Adrenal gland (tissue), 12 donors: ENCODE data around the gene PLEKHA5. TPM values are rescaled to one million over a fixed set of nuclear protein-coding genes. Genes with fewer than 3 reads are reported as not detected.

Source experiments
- DNase-seq, 7 donors: peaks; one replicate each; pipeline ENCODE4 v3.0.0-alpha.2; 2019 to 2020
- H3K27ac ChIP-seq, 5 donors: fragments of 200-600 bp; sonication (generic) in 4 of 5; 1 replicate in 3 of 5; 2 replicates in 2 of 5; pipeline versions ENCODE4 v1.5.1 to v1.8.0; 2016 to 2020; ENCODE audit warnings: mild to moderate bottlenecking in 1 of 5
- H3K27me3 ChIP-seq: fragments of 200-600 bp; 2 replicates; pipeline ENCODE4 v1.8.0; 2021
- H3K36me3 ChIP-seq, 2 donors: fragments of 200-600 bp; replicated peaks in 1 of 2; 1 replicate in 1 of 2; 2 replicates in 1 of 2; pipeline versions ENCODE4 v1.5.1 to v1.8.0; 2018 to 2022
- H3K4me1 ChIP-seq, 2 donors: fragments of 200-600 bp; replicated peaks in 1 of 2; 1 replicate in 1 of 2; 2 replicates in 1 of 2; pipeline versions ENCODE4 v1.5.1 to v1.8.0; 2018 to 2021
- H3K4me3 ChIP-seq, 4 donors: fragments of 200-600 bp; sonication (generic) in 3 of 4; one replicate each; pipeline ENCODE4 v1.5.1; 2016 to 2018
- H3K9me3 ChIP-seq, 3 donors: fragments of 200-600 bp; sonication (generic) in 1 of 3; replicated peaks in 1 of 3; 1 replicate in 2 of 3; 2 replicates in 1 of 3; pipeline versions ENCODE4 v1.5.1 to v1.8.0; 2016 to 2021
- POLR2A ChIP-seq, 2 donors: fragments of 450-650 bp; IDR thresholded peaks; one replicate each; pipeline ENCODE4 v1.6.1; 2017; ENCODE audit warnings: antibody characterized with exemption in 2 of 2, mild to moderate bottlenecking in 2 of 2, moderate library complexity in 1 of 2
- WGBS, 4 donors: extraction: QIAGEN DNeasy Blood & Tissue Kit in 2 of 4; methylation state at CpG; one replicate each; pipeline versions ENCODE4 v1.1.5 to v1.1.7; 2013 to 2017; 5-methylcytosine and 5-hydroxymethylcytosine counted together
- intact Hi-C, 2 donors: fragments of 100-400 bp; cut with DNase I; formaldehyde crosslinking; loops; one replicate each; pipeline versions ENCODE4 v1.14.1 to v1.15.0; 2022 to 2023
- polyA plus RNA-seq, 3 donors: library from polyadenylated mRNA; stranded (reverse); fragments of 200-250 nt in 2 of 3; fragments of 350-450 nt in 1 of 3; fragmentation: Illumina TruSeq in 1 of 3; extraction: RNeasy Lipid Tissue Mini Kit (QIAGEN cat#74804) in 1 of 3; gene quantifications; one replicate each; pipeline ENCODE4 v1.2.3, GENCODE V29; 2013 to 2014
- total RNA-seq, 9 donors: library from RNA; depleted of rRNA in 4 of 9; stranded (reverse); fragments of >200 nt in 4 of 9; fragments of 120-200 nt in 1 of 9; fragmentation: NEBNext Ultra II Directional in 1 of 9; extraction: Animal tissue kit (Norgen Biotek cat#: 25700) in 1 of 9; gene quantifications; one replicate each; pipeline versions ENCODE4 v1.1.0 to v1.2.4, GENCODE V29; 2013 to 2023
- TF ChIP-seq, protein P1 (sequence below), 6 experiments: fragments of 450-650 bp in 4 of 6; fragments of 200-600 bp in 2 of 6; sonication (generic) in 1 of 6; IDR thresholded peaks; 1 replicate in 5 of 6; 2 replicates in 1 of 6; pipeline versions ENCODE4 v1.5.1 to v1.8.0; 2016 to 2021; ENCODE audit warnings: antibody characterized with exemption in 6 of 6, mild to moderate bottlenecking in 2 of 6, moderate library complexity in 1 of 6
- donor health status: healthy with polysubstance abuse.
- donor health status: Bipolar disorder and iron deficiency.
- donor health status: DM: yes; HTN: yes; CAD: no.
- donor health status: DM: no; HTN: no; CAD: no.
- donor health status: DM: no; HTN: no; CAD: no.
- donor health status: DM: yes; HTN: yes; CAD: no.

PLEKHA5 gene
- total and polyA plus RNA-seq, 12 donors, result 26.1 to 165 (median 95.7) TPM

DNA sequence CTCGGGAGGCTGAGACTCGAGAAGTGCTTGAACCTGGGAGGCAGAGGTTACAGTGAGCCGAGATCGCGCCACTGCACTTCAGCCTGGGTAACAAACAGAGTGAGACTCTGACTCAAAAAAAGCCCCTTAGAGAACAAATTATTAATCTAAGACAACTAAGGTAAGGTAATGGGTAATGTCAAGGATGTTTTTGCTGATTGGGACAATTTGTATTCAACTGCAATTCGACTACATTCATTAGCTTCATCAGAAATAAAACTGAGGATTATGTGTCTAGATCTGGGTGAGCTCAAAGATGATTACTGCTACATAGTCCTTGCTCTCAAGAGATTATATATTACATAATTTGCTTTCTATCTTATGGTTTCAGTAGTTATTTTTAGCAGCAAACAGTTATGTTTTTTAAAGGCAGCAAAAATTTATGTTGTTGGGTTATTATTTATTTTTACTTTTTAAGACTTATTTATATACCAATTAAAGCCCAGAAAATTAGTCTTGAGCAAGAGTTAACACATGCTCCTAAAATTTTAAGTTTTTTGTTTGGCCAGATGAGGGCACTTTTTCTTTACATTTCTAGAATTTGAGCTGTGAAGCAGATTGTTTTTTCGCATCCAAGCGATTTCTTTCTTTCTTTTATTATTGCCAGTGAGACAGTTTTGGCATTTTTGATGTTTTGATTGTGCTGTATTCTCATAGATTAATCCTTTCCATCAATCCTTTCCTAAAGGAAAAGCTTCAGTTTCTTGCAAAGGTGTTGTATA is 52.3 kb downstream of the PLEKHA5 start:
- WGBS, 4 donors, result 76 to 82% (median 79%) methylated on average over 8 of the region's 8 CpGs
- no peak for DNase-seq
- H3K27me3 ChIP-seq, result no peaks in the 10 kb centered on the region
- TF ChIP-seq, protein P1, sequence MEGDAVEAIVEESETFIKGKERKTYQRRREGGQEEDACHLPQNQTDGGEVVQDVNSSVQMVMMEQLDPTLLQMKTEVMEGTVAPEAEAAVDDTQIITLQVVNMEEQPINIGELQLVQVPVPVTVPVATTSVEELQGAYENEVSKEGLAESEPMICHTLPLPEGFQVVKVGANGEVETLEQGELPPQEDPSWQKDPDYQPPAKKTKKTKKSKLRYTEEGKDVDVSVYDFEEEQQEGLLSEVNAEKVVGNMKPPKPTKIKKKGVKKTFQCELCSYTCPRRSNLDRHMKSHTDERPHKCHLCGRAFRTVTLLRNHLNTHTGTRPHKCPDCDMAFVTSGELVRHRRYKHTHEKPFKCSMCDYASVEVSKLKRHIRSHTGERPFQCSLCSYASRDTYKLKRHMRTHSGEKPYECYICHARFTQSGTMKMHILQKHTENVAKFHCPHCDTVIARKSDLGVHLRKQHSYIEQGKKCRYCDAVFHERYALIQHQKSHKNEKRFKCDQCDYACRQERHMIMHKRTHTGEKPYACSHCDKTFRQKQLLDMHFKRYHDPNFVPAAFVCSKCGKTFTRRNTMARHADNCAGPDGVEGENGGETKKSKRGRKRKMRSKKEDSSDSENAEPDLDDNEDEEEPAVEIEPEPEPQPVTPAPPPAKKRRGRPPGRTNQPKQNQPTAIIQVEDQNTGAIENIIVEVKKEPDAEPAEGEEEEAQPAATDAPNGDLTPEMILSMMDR (IDR thresholded peaks at IDR 0.05), result peak in 4 of 6 experiments; percentile 24 to 48 (median 40)
- no peak for TF ChIP-seq POLR2A (IDR thresholded peaks at IDR 0.05)
- no peaks in the 10 kb centered on the region for H3K9me3 ChIP-seq
- intact Hi-C loops, result no loop called here
- no peaks in the 10 kb centered on the region for H3K36me3 ChIP-seq
- H3K4me1 ChIP-seq, result peaks cover 5 to 17% of the 10 kb centered on the region in 2 donors
- no peak overlapping the region for H3K4me3 ChIP-seq
- no peak overlapping the region for H3K27ac ChIP-seq

DNA sequence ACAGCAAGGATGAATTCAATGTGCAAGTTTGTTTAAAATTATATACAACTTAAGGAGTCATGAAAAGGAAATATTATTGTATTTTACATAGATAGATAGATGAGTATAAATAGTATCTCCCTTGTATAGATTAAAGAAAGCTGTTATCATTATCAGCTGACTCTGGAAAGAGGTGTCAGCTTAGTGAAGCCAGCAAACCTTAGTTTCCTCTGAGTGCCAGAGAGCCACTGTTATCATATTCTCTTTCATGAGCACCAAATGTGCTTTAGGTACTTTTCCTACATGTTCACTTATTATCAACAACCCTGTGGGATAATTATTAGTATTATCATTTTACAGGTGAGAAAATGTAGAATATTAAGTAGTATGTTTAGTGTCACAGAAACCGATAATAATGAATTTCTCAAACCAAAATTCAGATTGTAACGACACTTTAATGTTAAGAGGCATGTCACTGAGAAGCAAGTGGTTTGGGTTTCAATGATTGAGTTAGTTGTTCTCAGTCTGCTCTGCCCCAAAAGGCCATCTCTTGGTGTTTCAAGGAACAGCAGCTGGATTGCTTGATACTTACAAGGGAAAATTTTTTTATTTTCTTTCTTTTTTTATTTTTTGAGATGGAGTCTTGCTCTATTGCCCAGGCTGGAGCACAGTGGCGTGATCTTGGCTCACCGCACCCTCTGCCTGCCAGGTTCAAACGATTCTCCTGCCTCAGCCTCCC is 53.7 kb downstream of the PLEKHA5 start:
- Histone ChIP-seq H3K27ac (no peak overlapping the region), H3K4me1 (peaks cover 14 to 30% of the 10 kb centered on the region in 2 donors), H3K27me3 (no peaks in the 10 kb centered on the region), H3K4me3 (no peak overlapping the region), H3K9me3 (no peaks in the 10 kb centered on the region), H3K36me3 (no peaks in the 10 kb centered on the region)
- DNase-seq, result no peak
- TF ChIP-seq, protein P1 (IDR thresholded peaks at IDR 0.05), result peak in 2 of 6 experiments; percentile 8 to 19
- TF ChIP-seq POLR2A (IDR thresholded peaks at IDR 0.05), result no peak
- intact Hi-C loops, result no loop called here
- WGBS, 4 donors, result 94 to 98% (median 96%) methylated on average over 5 of the region's 5 CpGs

DNA sequence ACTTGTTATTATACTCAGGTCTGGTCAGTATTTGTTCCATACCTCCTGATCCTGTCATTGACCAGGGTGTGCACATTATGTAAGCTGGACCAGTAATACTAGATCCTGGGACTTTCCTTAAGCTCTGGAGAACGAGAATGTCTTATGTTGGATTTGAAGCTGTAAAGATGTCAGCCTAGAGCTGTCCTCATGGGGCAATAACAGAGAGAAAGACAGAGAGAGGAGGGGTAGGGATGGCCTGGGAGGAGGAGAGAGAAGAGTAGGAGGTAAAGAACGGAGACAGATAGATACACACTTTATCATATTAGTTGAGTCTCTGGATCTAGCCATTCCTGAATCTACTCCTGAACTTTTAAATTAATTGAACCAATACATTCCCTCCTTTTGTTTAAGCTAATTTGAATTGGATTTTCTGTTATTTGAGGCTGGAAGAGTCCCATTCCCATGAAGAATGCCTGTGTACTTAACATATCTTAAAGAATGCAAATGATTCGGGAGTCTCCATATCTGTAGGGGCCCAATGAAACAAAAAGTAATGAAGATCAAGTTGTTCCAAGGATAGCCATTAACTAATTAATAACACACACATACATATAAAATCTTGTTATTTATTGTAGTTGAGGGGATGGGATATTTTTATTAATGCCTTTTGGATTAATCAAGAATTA is 55.9 kb downstream of the PLEKHA5 start:
- no peak overlapping the region for H3K4me3 ChIP-seq
- intact Hi-C loops, result no loop called here
- no peaks in the 10 kb centered on the region for H3K36me3 ChIP-seq
- WGBS, 4 donors, result 58 to 66% (median 64%) methylated on average over 3 of the region's 3 CpGs
- TF ChIP-seq POLR2A (IDR thresholded peaks at IDR 0.05), result no peak
- TF ChIP-seq, protein P1 (IDR thresholded peaks at IDR 0.05), result no peak
- H3K27me3 ChIP-seq, result no peaks in the 10 kb centered on the region
- DNase-seq, result no peak
- no peaks in the 10 kb centered on the region for H3K9me3 ChIP-seq
- no peak overlapping the region for H3K27ac ChIP-seq
- peaks cover 26 to 51% of the 10 kb centered on the region in 2 donors for H3K4me1 ChIP-seq
